ENCODE data around the gene IMMP2L.

GRCh38 chr7:110881721-110882120 is 680.6 kb downstream of the IMMP2L start:
- TF ChIP-seq, protein P1, sequence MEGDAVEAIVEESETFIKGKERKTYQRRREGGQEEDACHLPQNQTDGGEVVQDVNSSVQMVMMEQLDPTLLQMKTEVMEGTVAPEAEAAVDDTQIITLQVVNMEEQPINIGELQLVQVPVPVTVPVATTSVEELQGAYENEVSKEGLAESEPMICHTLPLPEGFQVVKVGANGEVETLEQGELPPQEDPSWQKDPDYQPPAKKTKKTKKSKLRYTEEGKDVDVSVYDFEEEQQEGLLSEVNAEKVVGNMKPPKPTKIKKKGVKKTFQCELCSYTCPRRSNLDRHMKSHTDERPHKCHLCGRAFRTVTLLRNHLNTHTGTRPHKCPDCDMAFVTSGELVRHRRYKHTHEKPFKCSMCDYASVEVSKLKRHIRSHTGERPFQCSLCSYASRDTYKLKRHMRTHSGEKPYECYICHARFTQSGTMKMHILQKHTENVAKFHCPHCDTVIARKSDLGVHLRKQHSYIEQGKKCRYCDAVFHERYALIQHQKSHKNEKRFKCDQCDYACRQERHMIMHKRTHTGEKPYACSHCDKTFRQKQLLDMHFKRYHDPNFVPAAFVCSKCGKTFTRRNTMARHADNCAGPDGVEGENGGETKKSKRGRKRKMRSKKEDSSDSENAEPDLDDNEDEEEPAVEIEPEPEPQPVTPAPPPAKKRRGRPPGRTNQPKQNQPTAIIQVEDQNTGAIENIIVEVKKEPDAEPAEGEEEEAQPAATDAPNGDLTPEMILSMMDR (IDR thresholded peaks at IDR 0.05; ENCODE audit: control extremely low read depth in 1 of 3, insufficient read depth in 1 of 3, low read depth in 1 of 3, low read length in 3 of 3): no peak
- TF ChIP-seq POLR2A (IDR thresholded peaks at IDR 0.05; ENCODE audit: control extremely low read depth in 1 of 2, low read depth in 2 of 2, low read length in 2 of 2) (no peak), JUND (IDR thresholded peaks at IDR 0.05; ENCODE audit: low read length) (no peak), CHD2 (IDR thresholded peaks at IDR 0.05; ENCODE audit: low read length) (no peak), ASH2L (IDR thresholded peaks at IDR 0.05; ENCODE audit: low read length) (no peak), FOSL1 (IDR thresholded peaks at IDR 0.05; ENCODE audit: insufficient read depth, low read depth, low read length) (no peak), KDM1A (IDR thresholded peaks at IDR 0.05; ENCODE audit: borderline replicate concordance, low read length) (no peak), SP1 (IDR thresholded peaks at IDR 0.05; ENCODE audit: low read depth, low read length) (no peak), EP300 (IDR thresholded peaks at IDR 0.05; ENCODE audit: borderline replicate concordance in 1 of 2, low read depth in 2 of 2, low read length in 2 of 2) (no peak)
- TF ChIP-seq, protein P2, sequence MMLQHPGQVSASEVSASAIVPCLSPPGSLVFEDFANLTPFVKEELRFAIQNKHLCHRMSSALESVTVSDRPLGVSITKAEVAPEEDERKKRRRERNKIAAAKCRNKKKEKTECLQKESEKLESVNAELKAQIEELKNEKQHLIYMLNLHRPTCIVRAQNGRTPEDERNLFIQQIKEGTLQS (IDR thresholded peaks at IDR 0.05; ENCODE audit: insufficient read depth, low read depth, low read length): no peak
- TF ChIP-seq, protein P3, sequence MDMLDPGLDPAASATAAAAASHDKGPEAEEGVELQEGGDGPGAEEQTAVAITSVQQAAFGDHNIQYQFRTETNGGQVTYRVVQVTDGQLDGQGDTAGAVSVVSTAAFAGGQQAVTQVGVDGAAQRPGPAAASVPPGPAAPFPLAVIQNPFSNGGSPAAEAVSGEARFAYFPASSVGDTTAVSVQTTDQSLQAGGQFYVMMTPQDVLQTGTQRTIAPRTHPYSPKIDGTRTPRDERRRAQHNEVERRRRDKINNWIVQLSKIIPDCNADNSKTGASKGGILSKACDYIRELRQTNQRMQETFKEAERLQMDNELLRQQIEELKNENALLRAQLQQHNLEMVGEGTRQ (IDR thresholded peaks at IDR 0.05; ENCODE audit: low read length): no peak

Measured in H1 (cell line).